Liver (tissue), 3 donors: ENCODE data around the gene CRIP1.

Experiments
- CTCF ChIP-seq: fragments of 150-350 bp; IDR thresholded peaks from 2 replicates; pipeline ENCODE4 v1.5.1; 2017; ENCODE audit warnings: improper control_type of control experiment, low read depth, low read length; ENCODE audit not compliant: missing input control
- SP1 ChIP-seq: IDR thresholded peaks from 2 replicates; pipeline ENCODE4 v1.6.1; 2018; ENCODE audit warnings: antibody characterized with exemption, mild to moderate bottlenecking
- donor health status: healthy.
- donor health status: healthy.

- no peak for TF ChIP-seq SP1
- TF ChIP-seq CTCF, result no peak
Measured at GRCh38 chr14:105471823-105472485, 14.7 kb upstream of the CRIP1 start.
